K562 (cell line): ENCODE measurements around the gene GALNS. TPM values are rescaled to one million over a fixed set of nuclear protein-coding genes. Genes with fewer than 3 reads are reported as not detected.

ENCODE experiments used
- BDP1 ChIP-seq: IDR thresholded peaks from 3 replicates; pipeline ENCODE4 v1.6.1; 2011; ENCODE audit not compliant: insufficient read length, insufficient read depth
- DEAF1 ChIP-seq: fragments of 450-650 bp; formaldehyde crosslinking; IDR thresholded peaks from 2 replicates; pipeline ENCODE4 v1.4.0; 2020; ENCODE audit warnings: mild to moderate bottlenecking, moderate library complexity
- EGR1 ChIP-seq: fragments of 450-650 bp; conservative IDR thresholded peaks from 2 replicates; pipeline ENCODE4 v1.6.1; 2017; ENCODE audit warnings: mild to moderate bottlenecking
- FOXJ2 ChIP-seq: fragments of 200-800 bp; sonication (Bioruptor generic); IDR thresholded peaks from 2 replicates; pipeline ENCODE4 v1.6.1; 2016; ENCODE audit warnings: missing genetic modification characterization, missing compliant biosample characterization
- JUNB ChIP-seq: fragments of 450-650 bp; formaldehyde crosslinking; conservative IDR thresholded peaks from 2 replicates; pipeline ENCODE4 v1.4.0; 2020; ENCODE audit warnings: mild to moderate bottlenecking
- MYC ChIP-seq, 2 experiments: fragments of 250-450 bp in 1 of 2; sonication (Bioruptor Pico) in 1 of 2; IDR thresholded peaks; 2 replicates each; pipeline versions ENCODE4 v1.5.1 to v1.6.1; 2012 to 2021; ENCODE audit warnings: low read depth in 2 of 2, borderline replicate concordance in 1 of 2, improper control_type of control experiment in 1 of 2, low read length in 1 of 2, mild to moderate bottlenecking in 1 of 2, moderate library complexity in 1 of 2
- NCOA4 ChIP-seq: fragments of 450-650 bp; IDR thresholded peaks from 2 replicates; pipeline ENCODE4 v1.6.1; 2018; ENCODE audit warnings: mild to moderate bottlenecking; ENCODE audit not compliant: partially characterized antibody
- NFE2 ChIP-seq: IDR thresholded peaks from 2 replicates; pipeline ENCODE4 v1.6.1; 2014; ENCODE audit warnings: antibody characterized with exemption, low read depth
- PBX2 ChIP-seq, 2 experiments: IDR thresholded peaks in 1 of 2; conservative IDR thresholded peaks in 1 of 2; 2 replicates each; pipeline ENCODE4 v1.6.1; 2016; ENCODE audit warnings: low read depth in 2 of 2, mild to moderate bottlenecking in 1 of 2, missing compliant biosample characterization in 1 of 2, missing genetic modification characterization in 1 of 2, moderate library complexity in 1 of 2
- POLR2G ChIP-seq: fragments of 200-400 bp; formaldehyde crosslinking; IDR thresholded peaks from 2 replicates; pipeline ENCODE4 v1.6.1; 2017; ENCODE audit warnings: low read depth, mild to moderate bottlenecking, antibody characterized with exemption, low read length, moderate library complexity
- RBBP5 ChIP-seq: fragments of 200-600 bp; sonication (generic); IDR thresholded peaks from 2 replicates; pipeline ENCODE4 v1.6.1; 2012; ENCODE audit warnings: borderline replicate concordance, mild to moderate bottlenecking, low read length, control low read depth, inconsistent platforms; ENCODE audit not compliant: insufficient read depth, poor library complexity, severe bottlenecking
- ZBTB34 ChIP-seq: fragments of 250-450 bp; sonication (Bioruptor Pico); IDR thresholded peaks from 2 replicates; pipeline ENCODE4 v1.8.0; 2021; ENCODE audit warnings: mild to moderate bottlenecking, moderate library complexity
- polyA plus RNA-seq, 8 experiments: library from polyadenylated mRNA; depleted of rRNA in 4 of 8; stranded (reverse) in 5 of 8; unstranded in 3 of 8; fragments of >200 nt; fragmentation: Nextera tagmentation in 2 of 8; fragmentation: Illumina TruSeq in 1 of 8; extraction: Ambion mirVana in 2 of 8; extraction: Trizol in 1 of 8; gene quantifications; 2 replicates each; pipeline versions ENCODE4 v1.2.1 to v1.2.3, GENCODE V29; 2011 to 2014; ENCODE audit warnings: inconsistent platforms in 1 of 8, missing spikeins in 1 of 8
- total RNA-seq, 7 experiments: library from RNA; depleted of rRNA in 6 of 7; stranded (reverse); fragments of >200 nt in 6 of 7; fragmentation: Illumina TruSeq in 2 of 7; extraction: Trizol in 2 of 7; gene quantifications; 2 replicates each; pipeline versions ENCODE4 v1.2.1 to v1.2.3, GENCODE V29; 2011 to 2021; ENCODE audit warnings: low replicate concordance in 1 of 7
- TF ChIP-seq, protein P1 (sequence below): sonication (generic); formaldehyde crosslinking; IDR thresholded peaks from 2 replicates; pipeline ENCODE4 v1.9.0; 2022; ENCODE audit warnings: mild to moderate bottlenecking, missing genetic modification reagents
- TF ChIP-seq, protein P2 (sequence below): sonication (generic); formaldehyde crosslinking; IDR thresholded peaks from 2 replicates; pipeline ENCODE4 v1.8.1; 2023; ENCODE audit warnings: mild to moderate bottlenecking, missing genetic modification reagents

The GALNS gene
- total and polyA plus RNA-seq, 9 of the 15 experiments (the other 6 are each of a cell fraction or from before 2014, with no cell fraction given), result 0.38 to 13.2 (median 4.3) TPM

GRCh38 chr16:88784074-88784855, 72.5 kb downstream of the GALNS start (continued):
- TF ChIP-seq PBX2 (CRISPR knock-in tag; IDR thresholded peaks at IDR 0.05; ENCODE audit: low read depth) (no peak), PBX2 (tag; conservative IDR thresholded peaks at IDR 0.05; ENCODE audit: low read depth) (no peak), NFE2 (no peak), BDP1 (no peak), POLR2G (peak; percentile 76), RBBP5 (peak; percentile 65), DEAF1 (CRISPR knock-in tag) (no peak; the same call in 1 of the 2 replicates), EGR1 (0 out of 2 replicates have a peak, but pooled peaks have one; percentile 21), ZBTB34 (no peak), JUNB (CRISPR knock-in tag) (no peak), MYC (IDR thresholded peaks at IDR 0.05; ENCODE audit: low read depth, low read length) (peak; percentile 5; the same call in 1 of the 2 replicates), MYC (CRISPR knock-in tag; IDR thresholded peaks at IDR 0.05; ENCODE audit: borderline replicate concordance, low read depth) (peak; percentile 62; the same call in 1 of the 2 replicates), FOXJ2 (tag) (no peak), NCOA4 (no peak)
- TF ChIP-seq, protein P1, sequence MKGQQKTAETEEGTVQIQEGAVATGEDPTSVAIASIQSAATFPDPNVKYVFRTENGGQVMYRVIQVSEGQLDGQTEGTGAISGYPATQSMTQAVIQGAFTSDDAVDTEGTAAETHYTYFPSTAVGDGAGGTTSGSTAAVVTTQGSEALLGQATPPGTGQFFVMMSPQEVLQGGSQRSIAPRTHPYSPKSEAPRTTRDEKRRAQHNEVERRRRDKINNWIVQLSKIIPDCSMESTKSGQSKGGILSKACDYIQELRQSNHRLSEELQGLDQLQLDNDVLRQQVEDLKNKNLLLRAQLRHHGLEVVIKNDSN (CRISPR knock-in tag), result no peak
- TF ChIP-seq, protein P2, sequence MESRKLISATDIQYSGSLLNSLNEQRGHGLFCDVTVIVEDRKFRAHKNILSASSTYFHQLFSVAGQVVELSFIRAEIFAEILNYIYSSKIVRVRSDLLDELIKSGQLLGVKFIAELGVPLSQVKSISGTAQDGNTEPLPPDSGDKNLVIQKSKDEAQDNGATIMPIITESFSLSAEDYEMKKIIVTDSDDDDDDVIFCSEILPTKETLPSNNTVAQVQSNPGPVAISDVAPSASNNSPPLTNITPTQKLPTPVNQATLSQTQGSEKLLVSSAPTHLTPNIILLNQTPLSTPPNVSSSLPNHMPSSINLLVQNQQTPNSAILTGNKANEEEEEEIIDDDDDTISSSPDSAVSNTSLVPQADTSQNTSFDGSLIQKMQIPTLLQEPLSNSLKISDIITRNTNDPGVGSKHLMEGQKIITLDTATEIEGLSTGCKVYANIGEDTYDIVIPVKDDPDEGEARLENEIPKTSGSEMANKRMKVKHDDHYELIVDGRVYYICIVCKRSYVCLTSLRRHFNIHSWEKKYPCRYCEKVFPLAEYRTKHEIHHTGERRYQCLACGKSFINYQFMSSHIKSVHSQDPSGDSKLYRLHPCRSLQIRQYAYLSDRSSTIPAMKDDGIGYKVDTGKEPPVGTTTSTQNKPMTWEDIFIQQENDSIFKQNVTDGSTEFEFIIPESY, result peak; percentile 52; the same call in 1 of the 2 replicates
